ENCODE data around the gene TMPRSS11A. TPM values are rescaled to one million over a fixed set of nuclear protein-coding genes. Genes with fewer than 3 reads are reported as not detected.

Gene TMPRSS11A
- not detected in 2 replicates for total RNA-seq

GRCh38 chr4:67963356-67963755, at the start of gene TMPRSS11A:
Gene TMPRSS11A, minus strand, starts transcription at chr4:67963493. Its CDS starts 100 bp downstream, at chr4:67963393.

GRCh38 chr4:67883902-67884301, 79.4 kb downstream of the TMPRSS11A start, which contains the start of gene TMPRSS11D:
Gene TMPRSS11D, minus strand, starts transcription at chr4:67884002. Its CDS starts 69 bp downstream, at chr4:67883933.

Small RNA genes within 50 kb of the gene (small RNA-seq; reads per million reads assigned to genes)
- 0.25 reads per million for gene RNU6-95P

Other genes with a start within 250 kb of the TMPRSS11A start
- gene GNRHR, start 209.1 kb downstream of the TMPRSS11A start, total RNA-seq = not detected in 2 replicates
- gene TMPRSS11D, start 79.5 kb downstream of the TMPRSS11A start, total RNA-seq = not detected in 2 replicates
- not detected in 2 replicates for gene TMPRSS11F, start 166.4 kb upstream of the TMPRSS11A start, total RNA-seq